Natural killer cell treated with Interleukin-12 subunit alpha and Interleukin-12 subunit beta and Interleukin-15 and Interleukin-18, amount 100 ng/mL, for 72 hours (primary cell): ENCODE measurements around the gene DYNC1H1. TPM values are rescaled to one million over a fixed set of nuclear protein-coding genes. Genes with fewer than 3 reads are reported as not detected.

Source experiments
- ATAC-seq, 2 donors: fragments of 150-1000 bp; cut with Tn5 transposase in 1 of 2; sonication (Bioruptor Pico), chemical (Tn5 transposase) in 1 of 2; 2 replicates each; pipeline ENCODE4 v1.10.0; 2021
- DNase-seq: peaks from one replicate; pipeline ENCODE4 v3.0.0; 2022; ENCODE audit warnings: low spot score
- H3K27ac Mint-ChIP-seq, 2 donors: 1 replicate in 1 of 2; 2 replicates in 1 of 2; pipeline ENCODE4 v1.8.0; 2022; ENCODE audit warnings: mixed read lengths in 2 of 2, mild to moderate bottlenecking in 1 of 2, moderate library complexity in 1 of 2
- H3K27me3 Mint-ChIP-seq, 2 donors: 1 replicate in 1 of 2; 2 replicates in 1 of 2; pipeline ENCODE4 v1.8.0; 2022; ENCODE audit warnings: mixed read lengths in 2 of 2
- H3K36me3 Mint-ChIP-seq: one replicate; pipeline ENCODE4 v1.8.0; 2022; ENCODE audit warnings: mixed read lengths
- H3K4me1 Mint-ChIP-seq, 2 donors: 1 replicate in 1 of 2; 2 replicates in 1 of 2; pipeline ENCODE4 v1.8.0; 2022; ENCODE audit warnings: low read depth in 2 of 2, mixed read lengths in 2 of 2, mild to moderate bottlenecking in 1 of 2
- H3K4me3 Mint-ChIP-seq: one replicate; pipeline ENCODE4 v1.8.0; 2022; ENCODE audit warnings: mixed read lengths
- H3K9me3 Mint-ChIP-seq: 2 replicates; pipeline ENCODE4 v1.8.0; 2022; ENCODE audit warnings: mixed read lengths
- total RNA-seq, 2 donors: library from RNA; stranded (reverse); gene quantifications; one replicate each; pipeline ENCODE4 v1.2.3, GENCODE V29; 2022

DYNC1H1 gene
- total RNA-seq, 2 donors from 2014 or later, result 322 to 415 TPM

DNA sequence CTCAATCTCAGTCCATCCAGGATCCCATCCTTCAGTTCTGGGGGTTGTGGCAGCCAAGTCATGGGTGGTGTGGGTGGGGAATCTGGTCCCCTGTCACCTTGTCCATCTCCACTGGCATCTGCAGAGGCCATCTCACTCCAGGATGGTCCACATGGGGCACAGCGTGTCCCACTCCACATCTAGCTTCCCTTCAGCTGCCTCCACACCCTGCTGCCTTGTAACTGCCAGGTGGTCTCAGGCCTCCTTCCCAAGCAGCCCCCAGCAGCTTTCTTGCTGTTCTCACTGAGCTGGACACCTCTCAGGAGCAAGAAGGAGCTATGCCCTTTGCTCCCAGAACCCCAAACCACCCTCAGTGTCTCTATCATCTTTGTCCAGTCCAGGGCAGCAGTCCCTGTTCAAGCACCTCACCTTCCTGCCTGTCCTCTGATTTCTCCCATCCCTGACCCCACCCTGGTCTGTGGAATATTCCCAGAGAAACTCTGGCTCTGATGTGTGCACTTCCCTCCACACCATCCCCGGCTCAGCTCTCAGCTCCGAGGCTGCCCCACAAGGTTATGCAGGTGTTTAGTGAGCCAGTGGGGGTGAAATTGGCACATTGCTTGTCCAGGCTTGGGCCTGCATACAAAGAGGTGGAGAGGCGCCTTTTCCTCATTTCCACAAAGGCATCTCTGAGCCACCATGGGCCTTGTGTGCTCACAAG lies 13.7 kb upstream of the DYNC1H1 start:
- H3K9me3 Mint-ChIP-seq, result no peaks in the 10 kb centered on the region
- no peak for ATAC-seq

DNA sequence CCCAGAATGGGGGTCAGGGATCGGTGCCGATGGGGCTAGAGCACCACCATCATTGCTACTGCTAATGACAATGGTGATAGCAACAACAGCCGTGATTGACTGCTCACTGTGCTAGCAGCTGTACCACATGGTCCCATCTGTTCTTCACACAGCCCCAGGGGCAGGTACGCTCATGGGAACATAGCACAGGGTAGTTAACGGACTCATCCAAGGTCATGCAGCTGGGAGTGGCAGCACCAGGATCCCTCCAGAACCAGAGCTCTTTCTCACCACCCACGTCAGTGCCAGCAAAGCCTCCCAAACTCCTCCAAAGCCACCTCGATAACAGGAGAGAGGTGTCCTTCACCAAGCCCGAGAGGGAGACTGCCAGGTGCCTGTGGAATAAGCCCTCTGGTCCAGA lies 11.2 kb upstream of the DYNC1H1 start:
- ATAC-seq, result no peak
- H3K4me1 Mint-ChIP-seq, result peaks cover 11 to 12% of the 10 kb centered on the region in 2 donors
- H3K9me3 Mint-ChIP-seq, result no peaks in the 10 kb centered on the region
- no peaks in the 10 kb centered on the region for H3K36me3 Mint-ChIP-seq
- no peak overlapping the region for H3K4me3 Mint-ChIP-seq
- no peaks in the 10 kb centered on the region for H3K27me3 Mint-ChIP-seq
- H3K27ac Mint-ChIP-seq, result no peak overlapping the region
- no peak for DNase-seq

More for the DNA sequence above, 13.7 kb upstream of the DYNC1H1 start:
- Mint-ChIP-seq H3K4me3 (no peak overlapping the region), H3K4me1 (peaks cover 18 to 22% of the 10 kb centered on the region in 2 donors), H3K36me3 (no peaks in the 10 kb centered on the region), H3K27me3 (peaks cover 7 to 10% of the 10 kb centered on the region in 2 donors), H3K27ac (no peak overlapping the region)
- DNase-seq, result no peak

DNA sequence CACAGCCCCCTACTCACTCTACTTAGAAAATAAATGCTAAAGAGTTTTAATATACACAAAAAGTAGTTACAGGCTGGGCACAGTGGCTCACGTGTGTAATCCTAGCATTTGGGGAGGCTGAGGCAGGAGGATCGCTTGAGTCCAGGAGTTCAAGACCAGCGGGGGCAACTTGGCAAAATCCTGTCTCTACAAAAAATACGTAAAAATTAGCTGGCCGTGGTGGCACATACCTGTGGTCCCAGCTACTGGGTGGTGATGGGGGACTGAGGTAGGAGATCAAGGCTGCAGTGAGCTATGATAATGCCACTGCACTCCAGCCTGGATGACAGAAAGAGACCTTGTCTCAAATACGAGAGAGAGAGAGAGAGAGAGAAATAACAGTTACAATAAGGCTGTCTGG lies 9.9 kb upstream of the DYNC1H1 start:
- no peaks in the 10 kb centered on the region for H3K9me3 Mint-ChIP-seq
- no peaks in the 10 kb centered on the region for H3K36me3 Mint-ChIP-seq

DNA sequence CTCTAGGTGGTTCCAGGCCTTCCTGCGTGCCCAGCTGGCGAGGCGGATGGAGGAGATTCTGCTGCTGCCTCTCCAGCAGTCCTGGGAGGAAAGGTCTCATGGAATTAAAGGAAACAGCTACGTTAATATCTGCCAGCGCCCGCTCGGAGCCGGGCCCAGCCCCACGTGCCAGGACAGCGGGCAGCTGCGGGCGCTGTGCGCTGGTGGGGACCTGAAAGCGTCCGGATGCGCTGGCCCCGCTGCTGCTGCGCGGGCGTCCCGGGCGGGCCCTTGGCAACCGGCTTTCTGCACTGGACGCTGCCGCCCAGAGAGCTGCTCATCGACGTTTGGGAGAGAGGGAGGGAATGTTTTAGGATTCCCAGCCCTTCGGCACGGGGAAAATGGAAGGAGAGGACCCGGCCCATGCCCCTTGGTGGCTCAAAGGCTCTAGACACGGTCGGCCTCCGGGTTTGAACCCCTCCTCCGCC lies 8.6 kb upstream of the DYNC1H1 start:
- Mint-ChIP-seq H3K4me3 (no peak overlapping the region), H3K36me3 (no peaks in the 10 kb centered on the region), H3K27me3 (no peaks in the 10 kb centered on the region), H3K9me3 (no peaks in the 10 kb centered on the region), H3K27ac (no peak overlapping the region), H3K4me1 (peaks cover 11 to 12% of the 10 kb centered on the region in 2 donors)
- ATAC-seq (no peak), DNase-seq (no peak)

More for the DNA sequence above, 9.9 kb upstream of the DYNC1H1 start:
- Mint-ChIP-seq H3K27me3 (no peaks in the 10 kb centered on the region), H3K27ac (no peak overlapping the region), H3K4me3 (no peak overlapping the region), H3K4me1 (peaks cover 2 to 5% of the 10 kb centered on the region in 2 donors)
- no peak for DNase-seq
- ATAC-seq, result no peak

DNA sequence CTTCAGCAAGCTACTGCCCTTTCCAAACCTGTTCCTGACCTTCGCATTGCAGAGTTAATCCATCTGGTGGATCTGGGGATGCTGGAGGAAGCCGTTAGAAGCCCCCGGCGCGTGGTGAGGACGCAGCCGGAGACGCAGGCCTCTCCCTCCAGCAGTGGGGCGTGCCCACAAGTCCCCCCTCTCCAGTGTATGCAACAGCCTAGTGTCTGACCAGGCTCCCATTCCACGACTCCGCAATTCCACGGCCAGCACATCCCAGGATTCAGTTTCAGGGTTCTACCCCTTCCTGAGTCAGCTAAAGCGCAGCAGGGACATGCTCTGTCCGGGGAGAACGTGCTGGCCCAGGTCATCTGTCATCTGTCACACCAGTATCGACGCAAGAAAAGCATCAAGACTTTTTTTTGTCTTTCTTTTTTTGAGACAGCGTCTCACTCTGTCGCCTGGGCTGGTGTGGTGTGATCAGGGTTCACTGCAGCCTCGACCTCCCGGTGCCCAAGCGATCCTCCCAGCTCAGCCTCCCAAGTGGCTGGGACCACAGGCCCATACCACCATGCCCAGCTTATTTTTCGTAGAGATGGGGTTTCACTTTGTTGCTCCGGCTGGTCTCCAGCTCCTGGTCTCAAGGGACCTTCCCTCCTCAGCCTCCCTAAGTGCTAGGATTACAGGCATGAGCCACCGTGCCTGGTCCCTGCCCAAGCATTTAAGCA lies 8.0 kb upstream of the DYNC1H1 start:
- no peak overlapping the region for H3K27ac Mint-ChIP-seq
- no peak overlapping the region for H3K4me3 Mint-ChIP-seq
- no peak for ATAC-seq
- H3K9me3 Mint-ChIP-seq, result no peaks in the 10 kb centered on the region
- H3K36me3 Mint-ChIP-seq, result no peaks in the 10 kb centered on the region
- H3K27me3 Mint-ChIP-seq, result no peaks in the 10 kb centered on the region
- peaks cover 14 to 15% of the 10 kb centered on the region in 2 donors for H3K4me1 Mint-ChIP-seq
- DNase-seq, result no peak

DNA sequence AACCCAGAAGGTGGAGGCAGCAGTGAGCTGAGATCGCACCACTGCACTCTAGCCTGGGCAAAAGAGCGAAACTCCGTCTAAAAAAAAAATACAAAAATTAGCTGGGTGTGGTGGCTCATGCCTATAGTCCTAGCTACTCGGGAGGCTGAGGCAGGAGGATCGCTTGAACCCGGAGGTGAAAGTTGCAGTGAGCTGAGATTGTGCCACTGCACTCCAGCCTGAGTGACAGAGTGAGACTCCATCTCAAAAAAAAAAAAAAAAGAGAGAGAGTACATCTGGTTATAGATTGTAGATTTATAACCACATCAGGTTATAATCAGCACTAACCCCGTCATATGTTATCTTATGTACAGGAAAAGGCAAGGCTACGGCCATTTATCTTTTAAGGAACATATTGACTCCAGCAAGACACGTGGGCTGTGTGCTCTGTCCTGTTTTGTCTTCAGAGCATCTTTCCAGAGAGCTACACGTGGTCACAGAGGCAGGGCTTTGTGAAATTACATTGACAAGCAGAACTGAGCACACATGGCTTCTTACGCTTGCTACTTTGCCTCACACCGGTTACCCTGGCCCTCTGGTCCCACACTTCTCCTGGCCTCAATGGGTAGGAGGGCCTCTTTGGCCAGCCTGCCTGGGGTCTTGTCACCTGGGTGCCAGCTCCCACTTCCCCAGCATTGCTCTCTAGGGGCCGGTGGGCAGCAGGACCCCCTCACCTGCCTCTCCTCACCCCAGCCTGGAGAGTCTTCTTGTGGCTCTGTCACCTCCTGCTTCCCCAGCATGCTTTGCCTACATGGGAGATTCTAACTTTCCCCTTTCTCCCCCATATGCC lies 6.8 kb upstream of the DYNC1H1 start:
- peaks cover 14 to 17% of the 10 kb centered on the region in 2 donors for H3K4me1 Mint-ChIP-seq
- H3K27me3 Mint-ChIP-seq, result no peaks in the 10 kb centered on the region
- ATAC-seq, result peak in 1 of 2 donors; percentile 39
- DNase-seq, result no peak
- no peaks in the 10 kb centered on the region for H3K36me3 Mint-ChIP-seq
- H3K27ac Mint-ChIP-seq, result no peak overlapping the region
- H3K4me3 Mint-ChIP-seq, result no peak overlapping the region
- H3K9me3 Mint-ChIP-seq, result no peaks in the 10 kb centered on the region

DNA sequence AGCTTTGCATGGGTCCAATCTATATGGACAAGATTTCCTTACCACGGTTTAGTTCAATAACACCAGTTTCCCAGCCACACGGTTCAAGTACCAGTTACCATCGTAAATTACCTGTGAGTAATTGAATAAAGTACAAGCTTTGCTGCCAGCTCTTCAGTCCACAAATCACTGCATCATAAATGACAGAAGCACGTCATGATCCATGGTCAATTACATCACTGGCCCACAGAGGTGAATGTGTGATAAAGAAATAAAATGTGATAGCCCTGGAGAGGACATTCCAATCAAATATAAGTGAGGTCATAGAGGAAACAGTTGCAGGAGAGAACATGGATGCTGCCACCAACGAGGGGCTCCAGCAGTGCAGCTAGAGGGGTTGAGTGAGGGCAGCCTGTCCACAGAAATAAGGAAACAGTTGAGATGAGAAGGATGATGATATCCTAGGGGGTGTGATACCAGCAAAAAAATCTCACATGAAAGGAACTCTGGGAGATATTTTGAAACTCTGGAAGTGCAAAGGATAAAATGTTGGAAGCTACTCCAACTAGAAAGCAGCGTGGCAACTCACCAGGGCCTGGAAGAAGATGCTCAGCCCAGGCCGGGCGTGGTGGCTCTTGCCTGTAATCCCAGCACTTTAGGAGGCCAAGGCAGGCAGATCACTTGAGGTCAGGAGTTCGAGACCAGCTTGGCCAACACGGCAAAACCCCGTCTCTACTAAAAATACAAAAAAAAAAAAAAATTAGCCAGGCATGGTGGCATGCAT lies 5.8 kb upstream of the DYNC1H1 start:
- H3K27ac Mint-ChIP-seq, result no peak overlapping the region
- H3K27me3 Mint-ChIP-seq, result no peaks in the 10 kb centered on the region
- no peaks in the 10 kb centered on the region for H3K9me3 Mint-ChIP-seq
- no peaks in the 10 kb centered on the region for H3K36me3 Mint-ChIP-seq
- ATAC-seq (no peak), DNase-seq (no peak)
- no peak overlapping the region for H3K4me3 Mint-ChIP-seq
- peaks cover 14 to 17% of the 10 kb centered on the region in 2 donors for H3K4me1 Mint-ChIP-seq

DNA sequence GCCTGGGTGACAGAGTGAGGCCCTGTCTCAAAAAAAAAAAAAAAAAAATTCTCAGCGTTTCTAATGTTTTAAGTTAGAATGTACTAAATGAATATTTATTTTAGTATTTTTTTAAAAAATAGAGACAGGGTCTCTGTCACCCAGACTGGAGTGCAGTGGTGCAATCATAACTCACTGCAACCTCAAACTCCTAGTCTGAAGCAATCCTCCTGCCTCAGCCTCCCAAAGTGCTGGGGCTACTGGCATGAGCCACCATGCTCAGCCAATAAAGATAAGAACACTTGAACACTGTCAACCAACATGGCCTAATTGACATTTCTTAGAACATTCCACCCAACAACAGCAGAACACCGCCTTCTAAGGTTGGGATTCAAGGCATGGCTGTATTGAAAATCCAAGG lies 5.1 kb upstream of the DYNC1H1 start:
- H3K27me3 Mint-ChIP-seq, result no peaks in the 10 kb centered on the region
- H3K9me3 Mint-ChIP-seq, result no peaks in the 10 kb centered on the region
- H3K36me3 Mint-ChIP-seq, result no peaks in the 10 kb centered on the region
- ATAC-seq, result no peak
- H3K4me3 Mint-ChIP-seq, result no peak overlapping the region
- DNase-seq, result no peak
- no peak overlapping the region for H3K27ac Mint-ChIP-seq
- H3K4me1 Mint-ChIP-seq, result peaks cover 20 to 21% of the 10 kb centered on the region in 2 donors

DNA sequence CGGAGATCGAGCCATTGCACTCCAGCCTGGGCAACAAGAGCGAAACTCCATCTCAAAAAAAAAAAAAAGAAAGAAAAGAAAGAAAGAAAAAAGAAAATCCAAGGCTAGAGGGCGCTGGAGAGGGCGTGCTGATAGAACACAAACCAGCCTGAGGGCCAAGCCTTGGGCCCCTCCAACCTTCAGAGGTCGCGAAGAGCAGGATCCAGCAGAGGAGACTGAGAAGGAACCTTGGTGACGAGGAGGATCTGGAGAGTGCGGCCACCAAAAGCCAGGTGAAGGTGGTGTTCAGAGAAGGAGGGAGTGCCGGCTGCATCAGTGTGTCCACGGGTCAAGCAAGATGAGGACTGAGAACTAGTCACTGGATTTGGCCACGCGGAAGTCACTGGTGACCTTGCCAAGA lies 4.1 kb upstream of the DYNC1H1 start:
- Mint-ChIP-seq H3K4me1 (peaks cover 20 to 21% of the 10 kb centered on the region in 2 donors), H3K27ac (no peak overlapping the region), H3K4me3 (no peak overlapping the region), H3K9me3 (no peaks in the 10 kb centered on the region), H3K36me3 (no peaks in the 10 kb centered on the region), H3K27me3 (no peaks in the 10 kb centered on the region)
- ATAC-seq, result no peak
- DNase-seq, result no peak

DNA sequence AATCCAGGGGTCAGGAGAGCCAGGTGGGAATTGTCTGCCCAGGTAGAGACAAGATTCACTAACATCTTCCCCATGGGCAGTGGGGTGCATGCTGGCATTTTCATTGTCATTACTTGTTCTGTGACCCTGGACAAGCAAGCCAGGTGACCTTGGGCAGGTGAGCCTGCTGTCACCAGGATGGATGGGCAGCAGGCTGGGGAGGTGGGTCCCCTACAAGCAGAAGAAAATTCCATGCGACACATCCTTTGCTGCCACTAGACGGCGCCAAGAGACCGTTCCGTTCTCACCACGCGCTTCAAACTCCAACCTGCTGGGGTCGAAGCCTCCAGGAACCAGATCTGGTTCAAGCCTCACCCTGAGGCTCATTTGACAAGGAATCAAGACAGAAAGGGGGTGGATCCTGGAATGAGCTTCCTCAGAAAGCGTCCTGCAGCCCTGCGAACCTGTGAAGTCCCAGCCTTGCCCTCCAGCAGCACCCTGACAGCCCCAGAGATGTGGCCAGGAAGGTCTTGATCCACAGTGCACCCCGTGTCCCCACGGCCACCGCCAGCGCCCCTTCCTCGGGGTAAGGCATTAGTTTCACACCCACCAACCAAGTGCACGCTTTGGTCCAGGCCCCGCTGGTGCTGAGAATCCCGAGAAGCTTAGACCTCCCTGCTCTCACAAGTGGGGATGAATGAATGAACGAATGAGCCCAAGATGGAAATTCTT lies 3.2 kb upstream of the DYNC1H1 start:
- Mint-ChIP-seq H3K27ac (peak overlapping the region in 1 of 2 donors; percentile 56), H3K4me1 (peaks cover 20 to 21% of the 10 kb centered on the region in 2 donors), H3K27me3 (no peaks in the 10 kb centered on the region), H3K9me3 (no peaks in the 10 kb centered on the region), H3K4me3 (no peak overlapping the region), H3K36me3 (no peaks in the 10 kb centered on the region)
- DNase-seq, result peak; percentile 78
- ATAC-seq, result no peak

DNA sequence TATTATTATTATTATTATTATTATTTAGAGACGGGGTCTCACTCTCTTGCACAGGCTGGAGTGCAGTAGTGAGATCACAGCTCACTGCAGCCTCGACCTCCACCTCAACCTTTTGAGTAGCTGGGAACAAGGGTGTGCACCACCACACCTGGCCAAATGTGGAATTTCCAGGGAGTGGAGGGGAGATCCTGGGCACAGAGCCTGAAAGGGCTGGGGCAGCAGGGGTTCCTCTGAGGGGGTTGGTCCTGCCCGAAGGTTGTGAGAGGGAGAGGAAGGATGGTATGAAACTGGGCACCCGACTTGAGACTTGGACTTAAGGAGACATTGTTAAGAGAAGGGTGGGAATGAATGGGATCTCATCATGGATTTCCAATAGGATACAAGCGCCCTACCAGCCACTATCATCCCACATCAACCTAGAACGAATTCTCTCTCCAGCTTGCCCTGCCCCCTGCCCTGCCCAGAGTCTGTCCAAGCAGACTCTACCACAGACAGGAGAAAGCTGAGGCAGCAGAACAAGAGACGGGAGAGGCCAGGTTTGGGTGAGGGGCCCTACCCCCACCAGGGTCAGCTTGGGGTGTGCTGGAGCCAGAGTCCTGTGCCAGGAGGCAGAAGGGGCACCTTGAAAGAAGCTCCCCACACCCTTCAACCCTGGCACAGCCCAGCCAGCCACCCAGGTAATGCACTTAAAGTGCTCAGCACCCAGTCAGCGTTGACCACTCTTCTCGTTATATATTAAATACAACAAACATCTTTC lies 2.4 kb upstream of the DYNC1H1 start:
- H3K4me3 Mint-ChIP-seq, result no peak overlapping the region
- H3K27me3 Mint-ChIP-seq, result no peaks in the 10 kb centered on the region
- no peaks in the 10 kb centered on the region for H3K36me3 Mint-ChIP-seq
- no peak for DNase-seq
- no peak for ATAC-seq
- peaks cover 20 to 21% of the 10 kb centered on the region in 2 donors for H3K4me1 Mint-ChIP-seq
- no peak overlapping the region for H3K27ac Mint-ChIP-seq
- H3K9me3 Mint-ChIP-seq, result no peaks in the 10 kb centered on the region

DNA sequence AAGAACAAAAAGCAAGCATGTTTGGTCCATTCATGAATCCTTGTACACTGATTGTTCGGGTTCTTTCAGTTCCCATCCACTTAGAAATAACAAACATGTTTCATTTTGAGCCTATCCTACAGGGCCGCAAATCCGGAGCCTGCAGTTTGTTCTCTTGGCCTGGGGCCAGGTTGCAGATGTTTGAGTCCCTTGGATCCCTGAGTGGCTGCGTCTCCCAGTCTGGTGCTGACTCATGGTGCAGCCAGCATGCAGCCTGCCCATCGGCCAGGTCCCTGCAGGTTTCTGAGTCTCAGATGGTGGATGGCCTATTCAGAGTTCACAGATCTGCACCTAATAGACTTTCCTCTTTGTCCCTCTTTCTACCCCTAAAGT lies 1.9 kb upstream of the DYNC1H1 start:
- DNase-seq (no peak), ATAC-seq (no peak)
- peaks cover 20 to 21% of the 10 kb centered on the region in 2 donors for H3K4me1 Mint-ChIP-seq
- no peak overlapping the region for H3K4me3 Mint-ChIP-seq
- no peaks in the 10 kb centered on the region for H3K36me3 Mint-ChIP-seq
- no peaks in the 10 kb centered on the region for H3K9me3 Mint-ChIP-seq
- H3K27ac Mint-ChIP-seq, result no peak overlapping the region
- H3K27me3 Mint-ChIP-seq, result no peaks in the 10 kb centered on the region
